Smooth muscle cell (in vitro differentiated cells): ENCODE data around the gene C1orf174. TPM values are rescaled to one million over a fixed set of nuclear protein-coding genes. Genes with fewer than 3 reads are reported as not detected.

Source experiments
- DNase-seq: peaks from one replicate; lab custom pipeline; 2025; ENCODE audit not compliant: unreplicated experiment; lab: John Stamatoyannopoulos, UW
- H2AFZ ChIP-seq: fragments of 200-600 bp; sonication (generic); 2 replicates; pipeline ENCODE4 v1.6.0; 2016; ENCODE audit warnings: antibody characterized with exemption, low read depth, mild to moderate bottlenecking
- H3F3A ChIP-seq: fragments of 200-600 bp; sonication (generic); 2 replicates; pipeline ENCODE4 v1.6.0; 2017; ENCODE audit warnings: antibody characterized with exemption, low read depth
- H3K27ac ChIP-seq: fragments of 200-600 bp; sonication (generic); 2 replicates; pipeline ENCODE4 v1.5.1; 2016; ENCODE audit warnings: low read depth, mild to moderate bottlenecking
- H3K27me3 ChIP-seq: fragments of 200-600 bp; sonication (generic); 2 replicates; pipeline ENCODE4 v1.6.1; 2016; ENCODE audit warnings: low read depth, mild to moderate bottlenecking
- H3K36me3 ChIP-seq: fragments of 200-600 bp; sonication (generic); 2 replicates; pipeline ENCODE4 v1.5.1; 2016; ENCODE audit warnings: low read depth
- H3K4me1 ChIP-seq: fragments of 200-600 bp; sonication (generic); 2 replicates; pipeline ENCODE4 v1.5.1; 2016; ENCODE audit warnings: low read depth
- H3K4me2 ChIP-seq: fragments of 200-600 bp; sonication (generic); 2 replicates; pipeline ENCODE4 v1.6.0; 2016; ENCODE audit warnings: mild to moderate bottlenecking
- H3K4me3 ChIP-seq: fragments of 200-600 bp; sonication (generic); 2 replicates; pipeline ENCODE4 v1.5.1; 2016; ENCODE audit warnings: mild to moderate bottlenecking
- H3K79me2 ChIP-seq: fragments of 200-600 bp; sonication (generic); 2 replicates; pipeline ENCODE4 v1.6.0; 2016; ENCODE audit warnings: low read depth, mild to moderate bottlenecking
- H3K9ac ChIP-seq: fragments of 200-600 bp; sonication (generic); 2 replicates; pipeline ENCODE4 v1.6.0; 2016; ENCODE audit warnings: low read depth
- H3K9me3 ChIP-seq: fragments of 200-600 bp; sonication (generic); replicated peaks from 2 replicates; pipeline ENCODE4 v1.5.1; 2016; ENCODE audit warnings: low read depth
- H4K20me1 ChIP-seq: fragments of 200-600 bp; sonication (generic); 2 replicates; pipeline ENCODE4 v1.6.0; 2016; ENCODE audit warnings: low read depth
- WGBS: methylation state at CpG from one replicate; pipeline ENCODE4 v1.1.7; 2016; ENCODE audit warnings: low lambda C conversion rate; 5-methylcytosine and 5-hydroxymethylcytosine counted together
- polyA plus RNA-seq: library from polyadenylated mRNA; unstranded; fragments of >200 nt; fragmentation: Nextera tagmentation; extraction: Ambion mirVana; gene quantifications from 2 replicates; pipeline ENCODE4 v1.2.1, GENCODE V29; 2016
- total RNA-seq: library from RNA; depleted of rRNA; stranded (reverse); fragments of >200 nt; gene quantifications from 2 replicates; pipeline ENCODE4 v1.2.3, GENCODE V29; 2014
- TF ChIP-seq, protein P1 (sequence below): fragments of 200-600 bp; sonication (generic); IDR thresholded peaks from 2 replicates; pipeline ENCODE4 v1.5.1; 2017; ENCODE audit warnings: borderline replicate concordance, mild to moderate bottlenecking, antibody characterized with exemption; ENCODE audit not compliant: insufficient read depth, poor library complexity, severe bottlenecking

The C1orf174 gene
- total and polyA plus RNA-seq, 2 experiments from 2014 or later: 26.0 to 32.5 TPM

- WGBS: 94% methylated on average over 12 of the region's 12 CpGs
- Histone ChIP-seq H3K4me2 (no peak overlapping the region), H3K79me2 (no peaks in the 10 kb centered on the region), H3K36me3 (no peaks in the 10 kb centered on the region), H3K9me3 (no peaks in the 10 kb centered on the region), H4K20me1 (peaks cover 6% of the 10 kb centered on the region), H2AFZ (no peak overlapping the region), H3K4me3 (no peak overlapping the region), H3F3A (no peaks in the 10 kb centered on the region), H3K4me1 (no peaks in the 10 kb centered on the region), H3K9ac (no peak overlapping the region), H3K27ac (no peak overlapping the region), H3K27me3 (no peaks in the 10 kb centered on the region)
- TF ChIP-seq, protein P1, sequence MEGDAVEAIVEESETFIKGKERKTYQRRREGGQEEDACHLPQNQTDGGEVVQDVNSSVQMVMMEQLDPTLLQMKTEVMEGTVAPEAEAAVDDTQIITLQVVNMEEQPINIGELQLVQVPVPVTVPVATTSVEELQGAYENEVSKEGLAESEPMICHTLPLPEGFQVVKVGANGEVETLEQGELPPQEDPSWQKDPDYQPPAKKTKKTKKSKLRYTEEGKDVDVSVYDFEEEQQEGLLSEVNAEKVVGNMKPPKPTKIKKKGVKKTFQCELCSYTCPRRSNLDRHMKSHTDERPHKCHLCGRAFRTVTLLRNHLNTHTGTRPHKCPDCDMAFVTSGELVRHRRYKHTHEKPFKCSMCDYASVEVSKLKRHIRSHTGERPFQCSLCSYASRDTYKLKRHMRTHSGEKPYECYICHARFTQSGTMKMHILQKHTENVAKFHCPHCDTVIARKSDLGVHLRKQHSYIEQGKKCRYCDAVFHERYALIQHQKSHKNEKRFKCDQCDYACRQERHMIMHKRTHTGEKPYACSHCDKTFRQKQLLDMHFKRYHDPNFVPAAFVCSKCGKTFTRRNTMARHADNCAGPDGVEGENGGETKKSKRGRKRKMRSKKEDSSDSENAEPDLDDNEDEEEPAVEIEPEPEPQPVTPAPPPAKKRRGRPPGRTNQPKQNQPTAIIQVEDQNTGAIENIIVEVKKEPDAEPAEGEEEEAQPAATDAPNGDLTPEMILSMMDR: no peak
- no peak for DNase-seq
Observed at GRCh38 chr1:3863231-3863935, 36.7 kb downstream of the C1orf174 start.

- no peak for DNase-seq
- Histone ChIP-seq H3K9ac (no peak overlapping the region), H2AFZ (no peak overlapping the region)
Observed at GRCh38 chr1:3858231-3858981, 41.7 kb downstream of the C1orf174 start.

DNA sequence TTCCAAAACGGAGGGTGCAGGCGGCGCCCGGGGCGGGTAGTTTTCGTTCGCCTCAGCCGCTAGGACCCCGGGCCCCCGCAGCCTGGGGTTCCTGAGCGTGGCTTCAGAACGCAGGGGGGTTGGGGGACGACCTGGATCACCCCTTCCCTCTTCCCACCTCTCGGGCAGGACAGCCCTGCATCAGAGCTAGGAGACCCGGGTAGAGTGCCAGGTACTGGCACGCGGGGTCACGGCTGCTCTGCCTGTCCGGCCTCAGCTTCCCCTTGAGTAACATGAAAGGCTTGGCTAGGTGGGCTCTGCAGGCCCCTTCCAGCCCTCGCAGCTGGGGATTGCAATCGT lies 42.3 kb downstream of the C1orf174 start:
- WGBS: 12% methylated on average over 19 of the region's 21 CpGs
- no peak for DNase-seq
- peak overlapping the region; percentile 75 for H3K4me3 ChIP-seq
- no peaks in the 10 kb centered on the region for H3K36me3 ChIP-seq
- peaks cover 5% of the 10 kb centered on the region for H3K4me1 ChIP-seq
- H4K20me1 ChIP-seq: peaks cover 29% of the 10 kb centered on the region
- H3K9ac ChIP-seq: peak overlapping the region; percentile 53
- H3K4me2 ChIP-seq: peak overlapping the region; percentile 91
- TF ChIP-seq, protein P1: no peak
- peak overlapping the region; percentile 56 for H2AFZ ChIP-seq
- no peaks in the 10 kb centered on the region for H3K9me3 ChIP-seq
- no peaks in the 10 kb centered on the region for H3K27me3 ChIP-seq
- H3K79me2 ChIP-seq: peaks cover 35% of the 10 kb centered on the region
- H3K27ac ChIP-seq: no peak overlapping the region
- H3F3A ChIP-seq: no peaks in the 10 kb centered on the region

More at GRCh38 chr1:3858231-3858981, 41.7 kb downstream of the C1orf174 start:
- TF ChIP-seq, protein P1: no peak
- peaks cover 5% of the 10 kb centered on the region for H3K4me1 ChIP-seq
- H3K79me2 ChIP-seq: peaks cover 29% of the 10 kb centered on the region
- H4K20me1 ChIP-seq: peaks cover 23% of the 10 kb centered on the region
- peak overlapping the region; percentile 75 for H3K4me3 ChIP-seq
- 65% methylated on average over 34 of the region's 34 CpGs for WGBS
- H3K27me3 ChIP-seq: no peaks in the 10 kb centered on the region
- H3K9me3 ChIP-seq: no peaks in the 10 kb centered on the region
- no peak overlapping the region for H3K27ac ChIP-seq
- peak overlapping the region; percentile 91 for H3K4me2 ChIP-seq
- H3K36me3 ChIP-seq: no peaks in the 10 kb centered on the region
- H3F3A ChIP-seq: no peaks in the 10 kb centered on the region
